Activated naive CD8-positive, alpha-beta T cell treated with anti-CD3 and anti-CD28 coated beads, Interleukin-2, amount 50 U/mL, for 16 hours (primary cell): Measurements from ENCODE around the gene ZFYVE28.
"Not testable (repeated sequence)": the region's sequence is repeated elsewhere in the genome, so short reads cannot be mapped to it uniquely, and the experiment has no call there.

Source experiments
- DNase-seq: peaks from one replicate; pipeline ENCODE4 v3.0.0-alpha.2; 2020; ENCODE audit warnings: low read depth, low spot score

The ZFYVE28 gene

GRCh38 chr4:2289955-2290333, 128.5 kb downstream of the ZFYVE28 start:
- DNase-seq = no peak

- DNase-seq = no peak
These were observed 129.0 kb downstream of the ZFYVE28 start for GRCh38 chr4:2289311-2289954.

- DNase-seq = no peak
These were observed 130.3 kb downstream of the ZFYVE28 start for GRCh38 chr4:2288051-2288541.

- no peak for DNase-seq
These were observed 130.9 kb downstream of the ZFYVE28 start for GRCh38 chr4:2287594-2287915.

GRCh38 chr4:2286904-2287593, 131.4 kb downstream of the ZFYVE28 start:
- no peak for DNase-seq

GRCh38 chr4:2285613-2286381, 132.6 kb downstream of the ZFYVE28 start:
- DNase-seq = no peak

- DNase-seq = no peak
These were observed 133.4 kb downstream of the ZFYVE28 start for GRCh38 chr4:2284934-2285612.

- no peak for DNase-seq
These were observed 134.1 kb downstream of the ZFYVE28 start for GRCh38 chr4:2284161-2284933.

- DNase-seq = no peak
These were observed 135.2 kb downstream of the ZFYVE28 start for GRCh38 chr4:2283199-2283711.

GRCh38 chr4:2281575-2282343, 136.7 kb downstream of the ZFYVE28 start:
- no peak for DNase-seq

GRCh38 chr4:2280531-2281300, 137.7 kb downstream of the ZFYVE28 start:
- no peak for DNase-seq

GRCh38 chr4:2277956-2278355, 140.5 kb downstream of the ZFYVE28 start:
- DNase-seq = no peak

GRCh38 chr4:2276581-2277325, 141.7 kb downstream of the ZFYVE28 start:
- DNase-seq = no peak

GRCh38 chr4:2275546-2276251, 142.7 kb downstream of the ZFYVE28 start:
- no peak for DNase-seq

GRCh38 chr4:2275044-2275397, 143.4 kb downstream of the ZFYVE28 start:
- not testable (repeated sequence) for DNase-seq

GRCh38 chr4:2274320-2275043, 144.0 kb downstream of the ZFYVE28 start:
- no peak for DNase-seq

- no peak for DNase-seq
These were observed 144.7 kb downstream of the ZFYVE28 start for GRCh38 chr4:2273657-2274319.
